CD14-positive monocyte (primary cell): ENCODE results near the gene DIS3L2. TPM values are rescaled to one million over a fixed set of nuclear protein-coding genes. Genes with fewer than 3 reads are reported as not detected.

Source experiments
- DNase-seq, 3 donors: peaks; one replicate each; pipeline ENCODE4 v3.0.0-alpha.2; 2011 to 2022
- H2AFZ ChIP-seq: 2 replicates; pipeline ENCODE4 v1.6.0; 2012; ENCODE audit warnings: mild to moderate bottlenecking, low read depth, low read length, inconsistent platforms; ENCODE audit not compliant: insufficient read depth, poor library complexity, severe bottlenecking
- H3K27ac ChIP-seq, 2 donors: 1 replicate in 1 of 2; 2 replicates in 1 of 2; pipeline ENCODE4 v1.5.1; 2012 to 2013; ENCODE audit warnings: low read length in 2 of 2, control low read depth in 1 of 2, inconsistent platforms in 1 of 2, low read depth in 1 of 2, mild to moderate bottlenecking in 1 of 2
- H3K27me3 ChIP-seq, 2 donors: one replicate each; pipeline versions ENCODE4 v1.6.0 to v1.6.1; 2011 to 2013; ENCODE audit warnings: low read length in 2 of 2; ENCODE audit not compliant: control insufficient read depth in 2 of 2, insufficient read depth in 2 of 2
- H3K36me3 ChIP-seq, 2 donors: replicated peaks in 1 of 2; 1 replicate in 1 of 2; 2 replicates in 1 of 2; pipeline versions ENCODE4 v1.5.1 to v1.6.1; 2012 to 2013; ENCODE audit warnings: low read length in 2 of 2, control low read depth in 1 of 2, inconsistent platforms in 1 of 2, mild to moderate bottlenecking in 1 of 2; ENCODE audit not compliant: insufficient read depth in 2 of 2, control insufficient read depth in 1 of 2
- H3K4me1 ChIP-seq, 2 donors: 1 replicate in 1 of 2; 2 replicates in 1 of 2; pipeline versions ENCODE4 v1.5.1 to v1.6.1; 2012 to 2013; ENCODE audit warnings: low read length in 2 of 2, control low read depth in 1 of 2, inconsistent platforms in 1 of 2, mild to moderate bottlenecking in 1 of 2, moderate library complexity in 1 of 2; ENCODE audit not compliant: insufficient read depth in 2 of 2, control insufficient read depth in 1 of 2
- H3K4me2 ChIP-seq: replicated peaks from 2 replicates; pipeline ENCODE3; 2012; ENCODE audit warnings: low read length, moderate library complexity, mild to moderate bottlenecking; ENCODE audit not compliant: poor library complexity, severe bottlenecking; ENCODE audit errors: extremely low read depth
- H3K4me3 ChIP-seq, 3 experiments: fragments of 200-600 bp in 1 of 3; sonication (generic) in 1 of 3; replicated peaks in 1 of 3; 1 replicate in 2 of 3; 2 replicates in 1 of 3; pipeline ENCODE4 v1.5.1; 2011 to 2013; ENCODE audit warnings: low read length in 3 of 3, mild to moderate bottlenecking in 3 of 3, control low read depth in 2 of 3, low read depth in 2 of 3, inconsistent platforms in 1 of 3, moderate library complexity in 1 of 3
- H3K79me2 ChIP-seq: 2 replicates; pipeline ENCODE4 v1.6.0; 2012; ENCODE audit warnings: mild to moderate bottlenecking, control low read depth, inconsistent platforms, low read length, moderate library complexity; ENCODE audit not compliant: insufficient read depth
- H3K9ac ChIP-seq: 2 replicates; pipeline ENCODE4 v1.6.0; 2017; ENCODE audit warnings: low read length, mild to moderate bottlenecking; ENCODE audit not compliant: insufficient read depth, poor library complexity, severe bottlenecking
- H3K9me3 ChIP-seq, 2 donors: replicated peaks in 1 of 2; 1 replicate in 1 of 2; 2 replicates in 1 of 2; pipeline versions ENCODE4 v1.5.1 to v1.6.1; 2012 to 2013; ENCODE audit warnings: low read length in 2 of 2, control low read depth in 1 of 2; ENCODE audit not compliant: control insufficient read depth in 1 of 2, insufficient read depth in 1 of 2
- H4K20me1 ChIP-seq: 2 replicates; pipeline ENCODE4 v1.6.0; 2012; ENCODE audit warnings: mild to moderate bottlenecking, low read length, control low read depth, moderate library complexity; ENCODE audit not compliant: insufficient read depth
- H3K27ac Mint-ChIP-seq, 7 donors: one replicate each; pipeline ENCODE4 v1.8.0; 2020; ENCODE audit warnings: mild to moderate bottlenecking in 7 of 7, mixed read lengths in 7 of 7, moderate library complexity in 6 of 7, inconsistent platforms in 2 of 7
- H3K27me3 Mint-ChIP-seq, 3 donors: one replicate each; pipeline ENCODE4 v1.8.0; 2021 to 2022; ENCODE audit warnings: low read depth in 3 of 3, mild to moderate bottlenecking in 3 of 3, mixed read lengths in 3 of 3, moderate library complexity in 3 of 3, inconsistent platforms in 1 of 3
- H3K36me3 Mint-ChIP-seq, 2 donors: one replicate each; pipeline ENCODE4 v1.8.0; 2020; ENCODE audit warnings: mixed read lengths in 2 of 2, inconsistent platforms in 1 of 2, mild to moderate bottlenecking in 1 of 2
- H3K4me1 Mint-ChIP-seq: one replicate; pipeline ENCODE4 v1.8.0; 2020; ENCODE audit warnings: mild to moderate bottlenecking, mixed read lengths
- H3K4me3 Mint-ChIP-seq, 2 donors: one replicate each; pipeline ENCODE4 v1.8.0; 2020; ENCODE audit warnings: mild to moderate bottlenecking in 2 of 2, mixed read lengths in 2 of 2, moderate library complexity in 1 of 2
- H3K9me3 Mint-ChIP-seq, 7 donors: one replicate each; pipeline ENCODE4 v1.8.0; 2020 to 2022; ENCODE audit warnings: mixed read lengths in 7 of 7, mild to moderate bottlenecking in 6 of 7, moderate library complexity in 6 of 7, inconsistent platforms in 2 of 7
- CTCF ChIP-seq: fragments of 200-600 bp; IDR thresholded peaks from one replicate; pipeline ENCODE4 v1.8.0; 2022; ENCODE audit warnings: antibody characterized with exemption, mild to moderate bottlenecking
- WGBS: methylation state at CpG from one replicate; pipeline ENCODE4 v1.1.5; 2013; ENCODE audit warnings: missing lambda C conversion rate; ENCODE audit not compliant: insufficient coverage; 5-methylcytosine and 5-hydroxymethylcytosine counted together
- intact Hi-C, 2 donors: fragments of 100-400 bp; cut with micrococcal nuclease; formaldehyde crosslinking; loops; one replicate each; pipeline versions ENCODE4 v1.15.0 to v1.15.1; 2023
- polyA plus RNA-seq, 3 donors: library from polyadenylated mRNA; depleted of rRNA in 1 of 3; unstranded in 2 of 3; stranded (reverse) in 1 of 3; fragments of 300-500 nt in 2 of 3; fragments of >200 nt in 1 of 3; fragmentation: Illumina TruSeq in 2 of 3; gene quantifications; 1 replicate in 2 of 3; 2 replicates in 1 of 3; pipeline ENCODE4 v1.2.3, GENCODE V29; 2012 to 2021

The DIS3L2 gene
- polyA plus RNA-seq, 3 donors, result 6.0 to 21.7 (median 6.4) TPM

- no peak for TF ChIP-seq CTCF
- intact Hi-C loops, result no loop called here
- no peak overlapping the region for H2AFZ ChIP-seq
- no peaks in the 10 kb centered on the region for H3K79me2 ChIP-seq
- H3K4me1 ChIP-seq, result no peaks in the 10 kb centered on the region
- H3K27ac Mint-ChIP-seq, result no peak overlapping the region
- H3K4me3 ChIP-seq, result no peak overlapping the region
- no peaks in the 10 kb centered on the region for H3K9me3 Mint-ChIP-seq
- no peak overlapping the region for H3K9ac ChIP-seq
- DNase-seq, result no peak
- H3K9me3 ChIP-seq, result no peaks in the 10 kb centered on the region
- H3K4me2 ChIP-seq, result no peak overlapping the region
- peaks cover 32 to 38% of the 10 kb centered on the region in 2 donors for H3K36me3 Mint-ChIP-seq
- 100% methylated on average over 3 of the region's 6 CpGs for WGBS
- no peaks in the 10 kb centered on the region for H4K20me1 ChIP-seq
- peaks cover 0 to 2% (median 0%) of the 10 kb centered on the region in 3 donors for H3K27me3 Mint-ChIP-seq
- H3K27me3 ChIP-seq, result no peaks in the 10 kb centered on the region
- H3K36me3 ChIP-seq, result peaks cover 4 to 28% of the 10 kb centered on the region in 2 donors
- H3K4me3 Mint-ChIP-seq, result no peak overlapping the region
- peaks cover 10% of the 10 kb centered on the region for H3K4me1 Mint-ChIP-seq
- no peak overlapping the region for H3K27ac ChIP-seq
These were observed 248.8 kb downstream of the DIS3L2 start for GRCh38 chr2:232210306-232210705.

GRCh38 chr2:232211743-232212686 lies 250.5 kb downstream of the DIS3L2 start:
- peak overlapping the region in 1 of 7 donors; percentile 12 for H3K27ac Mint-ChIP-seq
- H3K27me3 Mint-ChIP-seq, result peaks cover 0 to 2% (median 0%) of the 10 kb centered on the region in 3 donors
- H3K27me3 ChIP-seq, result no peaks in the 10 kb centered on the region
- DNase-seq, result no peak
- H2AFZ ChIP-seq, result no peak overlapping the region
- no peaks in the 10 kb centered on the region for H4K20me1 ChIP-seq
- H3K4me1 Mint-ChIP-seq, result peaks cover 10% of the 10 kb centered on the region
- H3K9ac ChIP-seq, result no peak overlapping the region
- WGBS, result 20% methylated on average over 3 of the region's 8 CpGs
- no peak overlapping the region for H3K27ac ChIP-seq
- H3K36me3 Mint-ChIP-seq, result peaks cover 43 to 44% of the 10 kb centered on the region in 2 donors
- no peak overlapping the region for H3K4me3 Mint-ChIP-seq
- H3K79me2 ChIP-seq, result no peaks in the 10 kb centered on the region
- H3K9me3 Mint-ChIP-seq, result no peaks in the 10 kb centered on the region
- no peak for TF ChIP-seq CTCF
- intact Hi-C loops, result no loop called here
- no peak overlapping the region for H3K4me2 ChIP-seq
- no peak overlapping the region for H3K4me3 ChIP-seq
- no peaks in the 10 kb centered on the region for H3K4me1 ChIP-seq
- no peaks in the 10 kb centered on the region for H3K9me3 ChIP-seq
- H3K36me3 ChIP-seq, result peaks cover 4 to 28% of the 10 kb centered on the region in 2 donors
